DOHH2 (cell line): Measurements from ENCODE around the gene RAB6B.

ENCODE experiments used
- H3F3A ChIP-seq: fragments of 200-600 bp; sonication (generic), shearing (Covaris generic); 2 replicates; pipeline ENCODE4 v1.6.0; 2016; ENCODE audit warnings: antibody characterized with exemption, mild to moderate bottlenecking; ENCODE audit not compliant: control insufficient read depth, insufficient read depth
- H3K27ac ChIP-seq: fragments of 200-600 bp; sonication (generic); 2 replicates; pipeline ENCODE4 v1.5.1; 2014; ENCODE audit warnings: low read depth, mild to moderate bottlenecking, low read length, moderate library complexity
- H3K27me3 ChIP-seq: fragments of 200-600 bp; sonication (generic); 2 replicates; pipeline ENCODE4 v1.6.1; 2014; ENCODE audit warnings: mild to moderate bottlenecking, low read length, mixed read lengths; ENCODE audit not compliant: control insufficient read depth
- H3K36me3 ChIP-seq: fragments of 200-600 bp; sonication (generic); 2 replicates; pipeline ENCODE4 v1.6.1; 2014; ENCODE audit warnings: mild to moderate bottlenecking, low read length, moderate library complexity, mixed read lengths; ENCODE audit not compliant: control insufficient read depth
- H3K4me1 ChIP-seq: fragments of 200-600 bp; sonication (generic); 2 replicates; pipeline ENCODE4 v1.6.1; 2014; ENCODE audit warnings: mild to moderate bottlenecking, low read length, mixed read lengths; ENCODE audit not compliant: control insufficient read depth
- H3K4me2 ChIP-seq: fragments of 200-600 bp; sonication (generic); 2 replicates; pipeline ENCODE4 v1.6.0; 2014; ENCODE audit warnings: mild to moderate bottlenecking, low read length, moderate library complexity
- H3K4me3 ChIP-seq: fragments of 200-600 bp; sonication (generic); 2 replicates; pipeline ENCODE4 v1.5.1; 2014; ENCODE audit warnings: mild to moderate bottlenecking, low read length, mixed read lengths
- H3K79me2 ChIP-seq: fragments of 200-600 bp; sonication (generic); 2 replicates; pipeline ENCODE4 v1.6.1; 2014; ENCODE audit warnings: mild to moderate bottlenecking, low read length, mixed read lengths; ENCODE audit not compliant: control insufficient read depth
- H3K9me2 ChIP-seq: fragments of 200-600 bp; sonication (generic); replicated peaks from 2 replicates; pipeline ENCODE4 v1.6.1; 2014; ENCODE audit warnings: mild to moderate bottlenecking, low read length, mixed read lengths; ENCODE audit not compliant: control insufficient read depth
- H3K9me3 ChIP-seq: fragments of 200-600 bp; sonication (generic); 2 replicates; pipeline ENCODE4 v1.6.1; 2014; ENCODE audit warnings: antibody characterized with exemption, low read length, mixed read lengths; ENCODE audit not compliant: control insufficient read depth, insufficient read depth
- H4K20me1 ChIP-seq: fragments of 200-600 bp; sonication (generic); 2 replicates; pipeline ENCODE4 v1.6.0; 2014; ENCODE audit warnings: low read depth, mild to moderate bottlenecking, antibody characterized with exemption, low read length, moderate library complexity; ENCODE audit not compliant: control insufficient read depth, insufficient read depth
- EZH2phosphoT487 ChIP-seq: fragments of 200-600 bp; sonication (generic); IDR thresholded peaks from 2 replicates; pipeline ENCODE4 v1.6.1; 2017; ENCODE audit warnings: borderline replicate concordance, mild to moderate bottlenecking, antibody characterized with exemption, low read length, moderate library complexity, mixed read lengths
- TF ChIP-seq, protein P1 (sequence below): fragments of 200-600 bp; sonication (generic); IDR thresholded peaks from one replicate; pipeline ENCODE4 v1.5.1; 2014; ENCODE audit warnings: antibody characterized with exemption, mild to moderate bottlenecking, low read depth, low read length; ENCODE audit not compliant: poor library complexity, severe bottlenecking

The RAB6B gene

DNA sequence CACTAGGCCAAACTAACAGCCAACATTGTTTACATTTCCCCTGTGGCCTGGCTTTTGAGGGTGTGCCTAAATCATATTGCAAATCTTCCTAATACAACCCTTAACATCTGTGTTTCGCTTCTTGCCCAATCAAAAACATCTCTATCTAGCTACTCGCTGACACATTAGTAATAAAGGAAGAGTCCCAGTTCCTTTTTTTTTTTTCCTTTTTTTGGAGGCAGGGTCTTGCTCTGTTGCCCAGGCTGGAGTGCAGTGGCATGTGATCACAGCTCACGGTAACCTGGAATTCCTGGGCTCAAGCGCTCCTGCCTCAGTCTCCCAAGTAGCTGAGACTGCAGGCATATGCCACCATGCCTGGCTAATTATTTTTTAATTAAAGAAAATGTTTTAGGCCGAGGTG lies 92.2 kb downstream of the RAB6B start:
- TF ChIP-seq, protein P1, sequence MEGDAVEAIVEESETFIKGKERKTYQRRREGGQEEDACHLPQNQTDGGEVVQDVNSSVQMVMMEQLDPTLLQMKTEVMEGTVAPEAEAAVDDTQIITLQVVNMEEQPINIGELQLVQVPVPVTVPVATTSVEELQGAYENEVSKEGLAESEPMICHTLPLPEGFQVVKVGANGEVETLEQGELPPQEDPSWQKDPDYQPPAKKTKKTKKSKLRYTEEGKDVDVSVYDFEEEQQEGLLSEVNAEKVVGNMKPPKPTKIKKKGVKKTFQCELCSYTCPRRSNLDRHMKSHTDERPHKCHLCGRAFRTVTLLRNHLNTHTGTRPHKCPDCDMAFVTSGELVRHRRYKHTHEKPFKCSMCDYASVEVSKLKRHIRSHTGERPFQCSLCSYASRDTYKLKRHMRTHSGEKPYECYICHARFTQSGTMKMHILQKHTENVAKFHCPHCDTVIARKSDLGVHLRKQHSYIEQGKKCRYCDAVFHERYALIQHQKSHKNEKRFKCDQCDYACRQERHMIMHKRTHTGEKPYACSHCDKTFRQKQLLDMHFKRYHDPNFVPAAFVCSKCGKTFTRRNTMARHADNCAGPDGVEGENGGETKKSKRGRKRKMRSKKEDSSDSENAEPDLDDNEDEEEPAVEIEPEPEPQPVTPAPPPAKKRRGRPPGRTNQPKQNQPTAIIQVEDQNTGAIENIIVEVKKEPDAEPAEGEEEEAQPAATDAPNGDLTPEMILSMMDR: no peak
- no peak for TF ChIP-seq EZH2phosphoT487
- Histone ChIP-seq H3K4me3 (no peak overlapping the region), H3K79me2 (peaks cover 28% of the 10 kb centered on the region), H3K27me3 (peaks cover 10% of the 10 kb centered on the region), H4K20me1 (0 out of 2 replicates have a peak, but pooled peaks cover 3% of the 10 kb centered on the region), H3K9me2 (no peaks in the 10 kb centered on the region), H3K4me1 (peaks cover 20% of the 10 kb centered on the region), H3K36me3 (peaks cover 24% of the 10 kb centered on the region), H3F3A (no peaks in the 10 kb centered on the region), H3K27ac (no peak overlapping the region), H3K4me2 (no peak overlapping the region), H3K9me3 (no peaks in the 10 kb centered on the region)

DNA sequence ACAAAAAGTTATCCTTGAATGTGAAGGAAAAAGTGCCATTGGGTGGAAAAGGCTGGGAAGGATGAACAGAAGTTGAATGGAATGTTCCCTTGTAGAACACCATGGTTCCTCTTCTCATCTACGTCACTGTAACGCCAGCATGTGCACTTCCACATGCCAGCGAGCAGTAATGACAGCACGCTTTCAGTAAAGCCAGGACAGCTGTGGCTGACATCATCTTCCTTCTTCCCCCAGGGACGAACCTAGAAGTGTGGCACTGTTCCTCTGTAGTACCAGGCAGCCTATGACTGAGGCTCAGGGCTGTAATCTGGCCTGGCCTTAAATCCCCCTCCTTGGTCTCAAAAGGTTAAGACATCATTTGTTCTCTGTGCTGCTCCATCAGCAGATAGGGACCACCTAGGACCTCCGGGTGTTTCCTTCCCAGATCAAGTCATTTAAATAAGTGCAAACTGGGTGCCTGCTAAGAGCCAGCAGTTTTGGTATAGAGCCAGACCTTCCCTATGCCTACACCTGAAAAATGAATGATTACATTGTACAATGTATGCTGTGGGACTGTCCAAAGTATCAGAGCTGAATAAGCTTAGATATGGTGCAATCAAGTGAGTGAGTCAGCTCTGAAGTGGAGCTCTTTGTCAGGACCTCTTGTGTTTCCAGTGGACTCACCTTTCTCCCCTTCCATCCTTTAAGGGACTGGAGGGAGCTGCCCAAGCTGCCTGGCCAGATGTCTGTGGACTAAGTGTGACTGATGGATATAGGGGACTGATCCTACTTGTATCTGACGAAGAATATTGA lies 95.7 kb downstream of the RAB6B start:
- Histone ChIP-seq H3K27me3 (peaks cover 10% of the 10 kb centered on the region), H3K9me3 (no peaks in the 10 kb centered on the region), H4K20me1 (no peaks in the 10 kb centered on the region), H3K4me3 (no peak overlapping the region), H3K27ac (no peak overlapping the region), H3K4me1 (peaks cover 2% of the 10 kb centered on the region), H3K79me2 (no peaks in the 10 kb centered on the region), H3F3A (no peaks in the 10 kb centered on the region), H3K4me2 (no peak overlapping the region), H3K36me3 (no peaks in the 10 kb centered on the region), H3K9me2 (no peaks in the 10 kb centered on the region)
- TF ChIP-seq, protein P1: no peak
- no peak for TF ChIP-seq EZH2phosphoT487

DNA sequence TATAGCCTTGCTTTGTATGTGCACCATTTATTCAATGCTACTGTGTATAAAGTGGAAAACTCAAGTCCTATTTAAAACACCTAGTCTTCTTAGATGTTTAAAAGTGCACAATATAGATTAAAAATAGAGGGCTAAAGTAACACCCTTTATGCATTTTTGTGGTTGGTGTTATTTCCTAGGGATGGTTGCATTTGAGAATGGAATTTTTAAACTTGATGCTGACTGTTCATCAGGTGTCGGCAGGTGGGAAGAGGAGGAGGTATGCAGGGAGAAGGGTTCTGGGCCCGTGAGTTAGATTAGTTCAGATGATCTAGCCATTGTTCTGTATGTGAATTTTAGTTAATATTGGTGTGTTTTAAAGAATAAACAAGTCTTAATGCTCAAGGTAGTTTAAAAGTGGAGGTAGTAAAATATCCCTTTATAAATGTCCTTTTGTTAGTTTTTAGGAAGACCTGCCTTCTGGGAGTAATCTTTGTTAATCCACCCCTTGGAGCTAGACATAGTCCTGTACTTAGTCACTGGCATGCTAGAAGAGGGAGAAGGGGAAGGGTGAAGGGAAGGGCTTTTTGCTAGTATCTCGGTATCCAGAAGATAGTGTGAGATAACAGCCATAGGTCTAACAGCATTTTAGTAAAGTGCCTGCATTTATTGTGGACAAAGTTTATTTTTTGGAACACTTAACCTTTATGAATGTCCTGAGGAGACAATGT lies 98.1 kb downstream of the RAB6B start:
- peaks cover 10% of the 10 kb centered on the region for H3K27me3 ChIP-seq
- no peaks in the 10 kb centered on the region for H3F3A ChIP-seq
- TF ChIP-seq EZH2phosphoT487: no peak
- TF ChIP-seq, protein P1: no peak
- no peaks in the 10 kb centered on the region for H3K79me2 ChIP-seq
- H3K9me2 ChIP-seq: no peaks in the 10 kb centered on the region
- H3K4me3 ChIP-seq: no peak overlapping the region
- no peaks in the 10 kb centered on the region for H4K20me1 ChIP-seq
- no peak overlapping the region for H3K4me2 ChIP-seq
- H3K9me3 ChIP-seq: no peaks in the 10 kb centered on the region; the same call in 1 of the 2 replicates
- H3K4me1 ChIP-seq: no peaks in the 10 kb centered on the region
- H3K36me3 ChIP-seq: no peaks in the 10 kb centered on the region
- H3K27ac ChIP-seq: no peak overlapping the region
